ENCODE measurements around the gene FBXL5.

FBXL5 gene

GRCh38 chr4:15696866-15697265, 41.7 kb upstream of the FBXL5 start:
- H3K9me3 ChIP-seq (ENCODE audit: control insufficient read depth, insufficient read depth, low read depth, low read length), result no peaks in the 10 kb centered on the region
- CTCF ChIA-PET, result no interaction called here

GRCh38 chr4:15695729-15696128, 40.6 kb upstream of the FBXL5 start:
- ChIA-PET CTCF (interaction anchor here (0.7 to 1.3 kb wide), 2 partner anchors 10 to 887 kb away, joined by 3 read pairs; no protein-coding TSS in a partner anchor), POLR2A (interaction anchor here (2.2 kb wide), 1 partner anchor 14 kb away, joined by 11 read pairs; the partner anchor contains the start of gene FAM200B)
- no peak for TF ChIP-seq FEZF1 (tag by site-specific recombination; IDR thresholded peaks at IDR 0.05)
- TF ChIP-seq ZNF324 (tag by site-specific recombination; IDR thresholded peaks at IDR 0.05), result no peak
- TF ChIP-seq ZNF645 (tag by site-specific recombination; IDR thresholded peaks at IDR 0.05), result no peak
- TF ChIP-seq ZNF670 (tag by site-specific recombination; IDR thresholded peaks at IDR 0.05; ENCODE audit: low read depth), result no peak
- no peak for TF ChIP-seq ZSCAN4 (tag by site-specific recombination; IDR thresholded peaks at IDR 0.05)
- no peak for TF ChIP-seq ZNF292 (tag by site-specific recombination; IDR thresholded peaks at IDR 0.05; ENCODE audit: borderline replicate concordance, low read depth)
- no peak for TF ChIP-seq SETDB1 (IDR thresholded peaks at IDR 0.05; ENCODE audit: insufficient read length, low read length)
- TF ChIP-seq ZNF311 (tag by site-specific recombination; IDR thresholded peaks at IDR 0.05; ENCODE audit: borderline replicate concordance), result no peak
- no peak for TF ChIP-seq ZNF677 (tag by site-specific recombination; IDR thresholded peaks at IDR 0.05)
- Histone ChIP-seq H3K36me3 (ENCODE audit: control insufficient read depth in 2 of 2, insufficient read depth in 1 of 2, low read length in 2 of 2) (no peaks in the 10 kb centered on the region), H3K4me1 (ENCODE audit: control insufficient read depth, insufficient read depth, low read length) (no peaks in the 10 kb centered on the region), H3K27ac (ENCODE audit: extremely low read depth, low read depth, low read length) (no peak overlapping the region), H3K9me3 (ENCODE audit: control insufficient read depth, insufficient read depth, low read depth, low read length) (no peaks in the 10 kb centered on the region), H3K4me3 (ENCODE audit: low read depth, low read length) (no peak overlapping the region)

More at GRCh38 chr4:15696866-15697265, 41.7 kb upstream of the FBXL5 start:
- Histone ChIP-seq H3K36me3 (ENCODE audit: control insufficient read depth in 2 of 2, insufficient read depth in 1 of 2, low read length in 2 of 2) (no peaks in the 10 kb centered on the region), H3K27ac (ENCODE audit: extremely low read depth, low read depth, low read length) (no peak overlapping the region), H3K4me1 (ENCODE audit: control insufficient read depth, insufficient read depth, low read length) (no peaks in the 10 kb centered on the region), H3K4me3 (ENCODE audit: low read depth, low read length) (no peak overlapping the region)
- POLR2A ChIA-PET, result no interaction called here
- no peak for TF ChIP-seq ZNF513 (tag by site-specific recombination; IDR thresholded peaks at IDR 0.05)
- TF ChIP-seq ZNF548 (tag by site-specific recombination; IDR thresholded peaks at IDR 0.05), result no peak
- TF ChIP-seq HIC1 (tag by site-specific recombination; IDR thresholded peaks at IDR 0.05), result no peak
- TF ChIP-seq ZNF544 (tag by site-specific recombination; IDR thresholded peaks at IDR 0.05), result no peak
- no peak for TF ChIP-seq ZNF792 (tag by site-specific recombination; IDR thresholded peaks at IDR 0.05)
- no peak for TF ChIP-seq TCF7L2 (IDR thresholded peaks at IDR 0.05; ENCODE audit: borderline replicate concordance, low read depth, low read length)
- TF ChIP-seq ZNF202 (tag by site-specific recombination; IDR thresholded peaks at IDR 0.05; ENCODE audit: borderline replicate concordance), result no peak
- no peak for TF ChIP-seq ZBTB44 (tag by site-specific recombination; IDR thresholded peaks at IDR 0.05)
- no peak for TF ChIP-seq ZNF274 (IDR thresholded peaks at IDR 0.05; ENCODE audit: low read length)
- no peak for TF ChIP-seq ZNF274 (tag by site-specific recombination; IDR thresholded peaks at IDR 0.05; ENCODE audit: borderline replicate concordance)
- TF ChIP-seq ZNF335 (tag by site-specific recombination; conservative IDR thresholded peaks at IDR 0.05), result no peak
- no peak for TF ChIP-seq ZNF121 (tag by site-specific recombination; IDR thresholded peaks at IDR 0.05)
- TF ChIP-seq ZNF302 (tag by site-specific recombination; IDR thresholded peaks at IDR 0.05; ENCODE audit: low read depth), result no peak
- no peak for TF ChIP-seq ZSCAN18 (tag by site-specific recombination; IDR thresholded peaks at IDR 0.05)
- no peak for TF ChIP-seq SP2 (tag by site-specific recombination; IDR thresholded peaks at IDR 0.05)
- TF ChIP-seq SALL2 (tag by site-specific recombination; IDR thresholded peaks at IDR 0.05; ENCODE audit: borderline replicate concordance), result no peak
- no peak for TF ChIP-seq ZNF747 (tag by site-specific recombination; IDR thresholded peaks at IDR 0.05)
